IPS-18a (cell line): ENCODE measurements around the gene GLIPR1L2.
"Not testable (repeated sequence)": the region's sequence is repeated elsewhere in the genome, so short reads cannot be mapped to it uniquely, and the experiment has no call there.

ENCODE experiments used
- H3K27ac ChIP-seq: one replicate; pipeline ENCODE4 v1.5.1; 2013; ENCODE audit warnings: low read length
- H3K27me3 ChIP-seq: one replicate; pipeline ENCODE4 v1.6.1; 2013; ENCODE audit warnings: mild to moderate bottlenecking, low read length; ENCODE audit not compliant: control insufficient read depth, insufficient read depth
- H3K36me3 ChIP-seq: one replicate; pipeline ENCODE4 v1.6.1; 2013; ENCODE audit warnings: low read depth, low read length; ENCODE audit not compliant: control insufficient read depth
- H3K4me1 ChIP-seq: one replicate; pipeline ENCODE4 v1.6.1; 2013; ENCODE audit warnings: low read depth, low read length; ENCODE audit not compliant: control insufficient read depth
- H3K4me3 ChIP-seq: one replicate; pipeline ENCODE4 v1.5.1; 2013; ENCODE audit warnings: low read length
- H3K9ac ChIP-seq: one replicate; pipeline ENCODE4 v1.6.1; 2013; ENCODE audit warnings: mild to moderate bottlenecking, low read length, moderate library complexity
- H3K9me3 ChIP-seq: one replicate; pipeline ENCODE4 v1.6.1; 2013; ENCODE audit warnings: low read depth, low read length; ENCODE audit not compliant: control insufficient read depth

The GLIPR1L2 gene

GRCh38 chr12:75452675-75453330 lies 61.9 kb downstream of the GLIPR1L2 start:
- Histone ChIP-seq H3K36me3 (no peaks in the 10 kb centered on the region), H3K4me3 (no peak overlapping the region), H3K27ac (no peak overlapping the region), H3K9me3 (peaks cover 8% of the 10 kb centered on the region), H3K9ac (no peak overlapping the region), H3K4me1 (no peaks in the 10 kb centered on the region), H3K27me3 (no peaks in the 10 kb centered on the region)

- H3K27ac ChIP-seq: no peak overlapping the region
- H3K9me3 ChIP-seq: peaks cover 11% of the 10 kb centered on the region
- no peak overlapping the region for H3K4me3 ChIP-seq
- H3K36me3 ChIP-seq: no peaks in the 10 kb centered on the region
- H3K4me1 ChIP-seq: no peaks in the 10 kb centered on the region
- H3K9ac ChIP-seq: no peak overlapping the region
- no peaks in the 10 kb centered on the region for H3K27me3 ChIP-seq
Measured at GRCh38 chr12:75455839-75456238, 65.0 kb downstream of the GLIPR1L2 start.

GRCh38 chr12:75457191-75457590 lies 66.3 kb downstream of the GLIPR1L2 start:
- H3K4me1 ChIP-seq: no peaks in the 10 kb centered on the region
- no peaks in the 10 kb centered on the region for H3K27me3 ChIP-seq
- H3K27ac ChIP-seq: no peak overlapping the region
- no peaks in the 10 kb centered on the region for H3K36me3 ChIP-seq
- no peak overlapping the region for H3K9ac ChIP-seq
- no peak overlapping the region for H3K4me3 ChIP-seq
- peaks cover 11% of the 10 kb centered on the region for H3K9me3 ChIP-seq

DNA sequence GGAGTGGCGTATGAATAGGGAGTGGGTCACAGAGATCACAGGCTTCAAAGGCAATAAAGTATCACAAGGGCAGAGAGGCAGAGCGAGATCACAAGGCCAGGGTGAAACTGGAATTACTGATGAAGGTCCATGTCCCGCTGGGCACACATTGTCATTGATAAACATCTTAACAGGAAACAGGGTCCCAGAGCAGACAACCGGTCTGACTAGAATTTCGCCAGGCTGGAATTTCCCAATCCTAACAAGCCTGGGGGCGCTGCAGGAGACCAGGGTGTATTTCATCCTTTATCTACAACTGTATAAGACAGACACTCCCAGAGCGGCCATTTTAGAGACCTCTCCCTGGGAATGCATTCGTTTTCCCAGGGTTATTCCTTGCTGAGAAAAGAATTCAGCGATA lies 67.0 kb downstream of the GLIPR1L2 start:
- peaks cover 11% of the 10 kb centered on the region for H3K9me3 ChIP-seq
- not testable (repeated sequence) for H3K27ac ChIP-seq, H3K4me3 ChIP-seq, H3K9ac ChIP-seq, H3K36me3 ChIP-seq, H3K4me1 ChIP-seq, H3K27me3 ChIP-seq

DNA sequence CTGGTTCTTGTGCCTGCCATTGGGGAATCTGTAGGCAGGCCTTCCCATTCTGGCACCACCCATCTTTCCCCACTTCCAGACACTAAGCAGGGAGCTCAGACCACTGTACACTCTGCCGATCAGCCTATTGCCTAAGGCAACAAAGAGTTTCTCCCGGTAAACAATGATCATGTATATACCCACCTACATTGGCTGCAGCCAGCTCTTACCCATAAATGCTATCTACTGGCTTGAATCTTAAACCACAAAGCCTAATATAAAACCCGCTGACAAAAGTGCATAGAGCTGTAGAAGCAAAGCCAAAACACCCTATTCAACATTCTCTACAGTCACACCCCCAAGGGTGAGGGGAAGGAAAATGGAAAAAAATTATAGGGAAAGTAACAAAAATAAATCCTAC lies 68.9 kb downstream of the GLIPR1L2 start:
- H3K4me3 ChIP-seq: no peak overlapping the region
- peaks cover 11% of the 10 kb centered on the region for H3K9me3 ChIP-seq
- no peaks in the 10 kb centered on the region for H3K4me1 ChIP-seq
- H3K27ac ChIP-seq: no peak overlapping the region
- no peak overlapping the region for H3K9ac ChIP-seq
- H3K36me3 ChIP-seq: no peaks in the 10 kb centered on the region
- no peaks in the 10 kb centered on the region for H3K27me3 ChIP-seq

DNA sequence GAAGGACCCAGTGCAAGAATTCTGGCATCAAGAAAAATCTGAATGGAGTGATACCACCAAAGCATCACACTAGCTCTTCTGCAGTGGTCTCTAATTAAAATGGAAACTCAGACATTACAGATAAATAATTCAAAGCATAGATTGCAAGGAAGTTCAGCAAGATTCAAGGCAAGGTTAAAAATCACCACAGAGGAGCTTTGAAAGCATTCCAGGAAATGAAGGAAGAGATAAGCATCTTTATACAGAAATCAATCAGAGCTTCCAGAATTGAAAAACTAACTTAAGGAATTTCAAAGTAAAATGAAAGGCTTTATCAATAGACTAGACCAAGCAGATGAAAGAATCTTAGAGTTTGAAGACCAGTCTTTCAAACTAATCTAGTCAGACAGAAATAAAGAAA lies 69.3 kb downstream of the GLIPR1L2 start:
- Histone ChIP-seq H3K36me3 (no peaks in the 10 kb centered on the region), H3K9me3 (peaks cover 11% of the 10 kb centered on the region), H3K4me1 (no peaks in the 10 kb centered on the region), H3K9ac (no peak overlapping the region), H3K4me3 (no peak overlapping the region), H3K27me3 (no peaks in the 10 kb centered on the region), H3K27ac (no peak overlapping the region)

- Histone ChIP-seq H3K27ac (no peak overlapping the region), H3K27me3 (no peaks in the 10 kb centered on the region), H3K4me1 (no peaks in the 10 kb centered on the region), H3K36me3 (no peaks in the 10 kb centered on the region), H3K9ac (no peak overlapping the region), H3K4me3 (no peak overlapping the region), H3K9me3 (no peaks in the 10 kb centered on the region)
Measured at GRCh38 chr12:75471902-75472890, 81.3 kb downstream of the GLIPR1L2 start.

DNA sequence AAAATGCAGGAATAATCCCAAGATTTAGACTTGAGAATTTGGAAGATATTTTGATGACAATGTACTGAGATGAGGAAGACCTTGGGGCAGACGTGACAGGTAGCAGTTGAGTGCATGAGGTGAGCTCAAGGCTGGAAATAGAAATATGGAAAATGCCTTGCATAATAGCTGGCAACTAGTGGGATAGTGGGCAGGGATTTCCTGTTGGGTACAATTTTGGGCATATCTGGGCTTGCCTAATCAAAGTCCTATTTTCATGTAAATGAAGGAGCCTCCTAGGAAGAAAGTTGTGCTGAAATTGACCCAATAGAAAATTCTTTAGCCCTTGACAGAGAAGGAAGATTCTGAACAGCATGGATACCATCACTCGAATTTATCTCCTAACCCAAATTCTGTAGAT lies 83.2 kb downstream of the GLIPR1L2 start:
- H3K9ac ChIP-seq: no peak overlapping the region
- no peaks in the 10 kb centered on the region for H3K4me1 ChIP-seq
- no peak overlapping the region for H3K27ac ChIP-seq
- H3K36me3 ChIP-seq: no peaks in the 10 kb centered on the region
- H3K9me3 ChIP-seq: no peaks in the 10 kb centered on the region
- no peaks in the 10 kb centered on the region for H3K27me3 ChIP-seq
- no peak overlapping the region for H3K4me3 ChIP-seq

DNA sequence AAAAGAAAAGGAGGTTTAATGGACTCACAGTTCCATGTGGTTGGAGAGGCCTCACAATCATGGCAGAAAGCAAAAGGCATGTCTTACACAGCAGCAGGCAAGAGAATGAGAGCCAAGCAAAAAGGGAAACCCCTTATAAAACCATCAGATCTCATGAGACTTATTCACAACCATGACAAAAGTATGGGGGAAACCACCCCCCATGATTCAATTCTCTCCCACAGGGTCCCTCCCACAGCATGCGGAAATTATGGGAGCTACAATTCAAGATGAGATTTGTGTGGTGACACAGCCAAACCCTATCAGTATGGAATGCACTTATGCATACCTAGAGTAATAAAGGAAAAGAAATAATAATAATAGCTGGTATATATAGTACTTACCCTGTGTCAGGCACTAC lies 85.2 kb downstream of the GLIPR1L2 start:
- Histone ChIP-seq H3K9me3 (no peaks in the 10 kb centered on the region), H3K36me3 (no peaks in the 10 kb centered on the region), H3K4me1 (no peaks in the 10 kb centered on the region), H3K27me3 (no peaks in the 10 kb centered on the region), H3K4me3 (no peak overlapping the region), H3K9ac (no peak overlapping the region), H3K27ac (no peak overlapping the region)

- H3K9ac ChIP-seq: no peak overlapping the region
- no peaks in the 10 kb centered on the region for H3K27me3 ChIP-seq
- H3K36me3 ChIP-seq: no peaks in the 10 kb centered on the region
- no peaks in the 10 kb centered on the region for H3K4me1 ChIP-seq
- H3K27ac ChIP-seq: no peak overlapping the region
- H3K4me3 ChIP-seq: no peak overlapping the region
- H3K9me3 ChIP-seq: no peaks in the 10 kb centered on the region
Measured at GRCh38 chr12:75477137-75477536, 86.2 kb downstream of the GLIPR1L2 start.

DNA sequence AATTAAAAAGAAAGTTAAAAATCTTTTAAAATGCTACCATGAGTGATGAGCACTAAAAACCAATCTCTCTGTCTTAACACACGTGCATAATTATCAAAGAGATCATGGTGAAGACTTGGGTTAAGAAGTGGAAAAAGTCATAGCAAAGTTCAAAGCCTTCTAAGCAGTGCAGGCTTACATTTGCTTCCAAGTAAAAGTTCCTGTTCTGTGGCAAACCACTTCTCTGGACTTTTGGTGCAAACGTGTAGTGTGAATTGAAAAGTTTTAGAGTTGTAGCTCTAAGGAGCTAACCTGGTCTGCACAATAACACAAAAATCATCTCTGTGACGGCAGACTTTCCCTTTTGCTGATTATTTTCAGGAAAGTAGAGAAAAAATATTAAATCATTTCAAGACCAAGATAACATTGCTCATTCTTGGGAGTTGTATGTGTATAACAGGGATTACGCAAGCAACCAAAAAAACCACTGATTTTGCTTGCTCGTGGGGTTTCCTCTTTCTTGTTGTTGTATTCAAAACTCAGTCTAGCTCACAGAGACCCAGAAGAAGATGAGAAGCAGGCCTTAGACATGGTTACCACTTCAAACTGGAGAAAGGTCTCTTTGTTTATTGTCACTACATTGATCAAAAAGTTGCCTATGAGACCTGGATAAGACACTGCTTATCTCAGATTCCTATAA lies 87.4 kb downstream of the GLIPR1L2 start:
- no peak overlapping the region for H3K27ac ChIP-seq
- H3K9me3 ChIP-seq: no peaks in the 10 kb centered on the region
- H3K4me1 ChIP-seq: no peaks in the 10 kb centered on the region
- H3K4me3 ChIP-seq: no peak overlapping the region
- no peak overlapping the region for H3K9ac ChIP-seq
- H3K36me3 ChIP-seq: no peaks in the 10 kb centered on the region
- H3K27me3 ChIP-seq: no peaks in the 10 kb centered on the region
